ENCODE measurements around the gene PPP3CA.

The PPP3CA gene

DNA sequence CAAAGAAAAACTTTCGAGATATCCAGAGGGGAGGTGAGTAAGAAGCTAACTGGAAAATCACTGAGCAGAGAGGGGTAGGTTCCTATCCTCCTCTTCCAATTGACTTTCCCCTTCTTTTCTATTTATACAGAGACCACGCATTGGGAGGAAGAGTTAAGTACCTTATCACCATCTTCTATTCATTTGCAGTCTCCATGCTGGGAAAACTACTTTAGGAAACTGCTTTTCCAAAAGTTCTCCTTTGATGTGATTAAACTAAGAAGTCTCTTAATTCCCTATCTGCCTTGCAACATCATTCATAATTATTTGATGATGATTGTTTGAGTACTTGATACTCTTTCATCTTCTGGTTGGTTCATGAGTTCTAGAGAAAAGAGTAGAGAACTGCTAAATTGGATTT, 306.6 kb downstream of the PPP3CA start:
- Histone ChIP-seq H3K27ac (ENCODE audit: low read depth, low read length, poor library complexity, severe bottlenecking) (no peak overlapping the region), H3K9me3 (ENCODE audit: low read length) (no peaks in the 10 kb centered on the region), H3K4me1 (ENCODE audit: insufficient read depth, low read length, severe bottlenecking) (no peaks in the 10 kb centered on the region), H2AFZ (ENCODE audit: low read length) (no peak overlapping the region), H3K36me3 (ENCODE audit: insufficient read depth, low read length) (peaks cover 12% of the 10 kb centered on the region; the same call in 1 of the 2 replicates), H4K20me1 (ENCODE audit: insufficient read depth, low read length) (no peaks in the 10 kb centered on the region), H3K9me2 (ENCODE audit: low read depth, low read length) (no peaks in the 10 kb centered on the region), H3K79me2 (ENCODE audit: insufficient read depth, low read length) (no peaks in the 10 kb centered on the region), H3K9ac (ENCODE audit: low read length) (no peak overlapping the region), H3F3A (ENCODE audit: insufficient read depth, low read length) (no peaks in the 10 kb centered on the region), H3K4me2 (ENCODE audit: low read length) (no peak overlapping the region), H3K4me3 (ENCODE audit: low read depth, low read length, poor library complexity, severe bottlenecking) (no peak overlapping the region), H3K27me3 (ENCODE audit: insufficient read depth, low read length) (no peaks in the 10 kb centered on the region)
- TF ChIP-seq EZH2 (IDR thresholded peaks at IDR 0.05; ENCODE audit: borderline replicate concordance, low read length) = no peak
- TF ChIP-seq, protein P1, sequence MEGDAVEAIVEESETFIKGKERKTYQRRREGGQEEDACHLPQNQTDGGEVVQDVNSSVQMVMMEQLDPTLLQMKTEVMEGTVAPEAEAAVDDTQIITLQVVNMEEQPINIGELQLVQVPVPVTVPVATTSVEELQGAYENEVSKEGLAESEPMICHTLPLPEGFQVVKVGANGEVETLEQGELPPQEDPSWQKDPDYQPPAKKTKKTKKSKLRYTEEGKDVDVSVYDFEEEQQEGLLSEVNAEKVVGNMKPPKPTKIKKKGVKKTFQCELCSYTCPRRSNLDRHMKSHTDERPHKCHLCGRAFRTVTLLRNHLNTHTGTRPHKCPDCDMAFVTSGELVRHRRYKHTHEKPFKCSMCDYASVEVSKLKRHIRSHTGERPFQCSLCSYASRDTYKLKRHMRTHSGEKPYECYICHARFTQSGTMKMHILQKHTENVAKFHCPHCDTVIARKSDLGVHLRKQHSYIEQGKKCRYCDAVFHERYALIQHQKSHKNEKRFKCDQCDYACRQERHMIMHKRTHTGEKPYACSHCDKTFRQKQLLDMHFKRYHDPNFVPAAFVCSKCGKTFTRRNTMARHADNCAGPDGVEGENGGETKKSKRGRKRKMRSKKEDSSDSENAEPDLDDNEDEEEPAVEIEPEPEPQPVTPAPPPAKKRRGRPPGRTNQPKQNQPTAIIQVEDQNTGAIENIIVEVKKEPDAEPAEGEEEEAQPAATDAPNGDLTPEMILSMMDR (IDR thresholded peaks at IDR 0.05; ENCODE audit: low read length) = no peak

GRCh38 chr4:101039367-101039766, 308.0 kb downstream of the PPP3CA start:
- H3F3A ChIP-seq (ENCODE audit: insufficient read depth, low read length) = no peaks in the 10 kb centered on the region
- no peak for TF ChIP-seq EZH2 (IDR thresholded peaks at IDR 0.05; ENCODE audit: borderline replicate concordance, low read length)
- TF ChIP-seq, protein P1 (IDR thresholded peaks at IDR 0.05; ENCODE audit: low read length) = no peak
- no peaks in the 10 kb centered on the region for H3K4me1 ChIP-seq (ENCODE audit: insufficient read depth, low read length, severe bottlenecking)

DNA sequence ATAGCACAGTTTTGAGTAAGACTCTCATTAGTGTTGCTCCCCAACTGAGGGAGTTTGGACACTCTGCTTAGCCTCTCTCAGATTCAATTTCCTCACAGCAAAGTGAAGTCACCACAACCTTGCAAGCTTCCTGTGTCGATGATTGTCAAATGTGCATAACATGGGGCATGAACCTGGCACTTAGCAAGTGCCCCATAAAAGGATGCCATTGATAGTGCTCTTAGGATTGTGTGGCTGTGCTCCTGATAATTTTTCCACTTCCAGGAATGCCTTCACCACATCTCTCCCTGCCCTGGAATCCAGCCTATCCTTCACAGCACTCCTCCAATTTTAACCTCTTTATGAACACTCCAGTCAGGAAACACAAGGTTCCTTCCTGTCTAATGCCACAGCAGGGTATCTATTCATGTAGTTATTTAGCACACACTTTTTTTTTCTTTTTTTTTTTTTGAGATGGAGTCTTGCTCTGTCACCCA, 309.4 kb downstream of the PPP3CA start:
- no peak overlapping the region for H2AFZ ChIP-seq (ENCODE audit: low read length)

More at GRCh38 chr4:101039367-101039766, 308.0 kb downstream of the PPP3CA start:
- no peak overlapping the region for H3K4me3 ChIP-seq (ENCODE audit: low read depth, low read length, poor library complexity, severe bottlenecking)
- no peaks in the 10 kb centered on the region for H3K27me3 ChIP-seq (ENCODE audit: insufficient read depth, low read length)
- H3K79me2 ChIP-seq (ENCODE audit: insufficient read depth, low read length) = no peaks in the 10 kb centered on the region
- H3K36me3 ChIP-seq (ENCODE audit: insufficient read depth, low read length) = peaks cover 12% of the 10 kb centered on the region; the same call in 1 of the 2 replicates
- H3K9ac ChIP-seq (ENCODE audit: low read length) = no peak overlapping the region
- no peak overlapping the region for H3K27ac ChIP-seq (ENCODE audit: low read depth, low read length, poor library complexity, severe bottlenecking)
- no peak overlapping the region for H2AFZ ChIP-seq (ENCODE audit: low read length)
- no peaks in the 10 kb centered on the region for H4K20me1 ChIP-seq (ENCODE audit: insufficient read depth, low read length)
- H3K9me2 ChIP-seq (ENCODE audit: low read depth, low read length) = no peaks in the 10 kb centered on the region
- no peaks in the 10 kb centered on the region for H3K9me3 ChIP-seq (ENCODE audit: low read length)
- no peak overlapping the region for H3K4me2 ChIP-seq (ENCODE audit: low read length)

More for the DNA sequence above, 309.4 kb downstream of the PPP3CA start:
- H3K4me1 ChIP-seq (ENCODE audit: insufficient read depth, low read length, severe bottlenecking) = no peaks in the 10 kb centered on the region
- TF ChIP-seq EZH2 (IDR thresholded peaks at IDR 0.05; ENCODE audit: borderline replicate concordance, low read length) = no peak
- TF ChIP-seq, protein P1 (IDR thresholded peaks at IDR 0.05; ENCODE audit: low read length) = no peak
- H3F3A ChIP-seq (ENCODE audit: insufficient read depth, low read length) = no peaks in the 10 kb centered on the region
- no peak overlapping the region for H3K27ac ChIP-seq (ENCODE audit: low read depth, low read length, poor library complexity, severe bottlenecking)
- no peaks in the 10 kb centered on the region for H3K79me2 ChIP-seq (ENCODE audit: insufficient read depth, low read length)
- H3K27me3 ChIP-seq (ENCODE audit: insufficient read depth, low read length) = no peaks in the 10 kb centered on the region
- H4K20me1 ChIP-seq (ENCODE audit: insufficient read depth, low read length) = no peaks in the 10 kb centered on the region
- H3K9ac ChIP-seq (ENCODE audit: low read length) = no peak overlapping the region
- H3K9me2 ChIP-seq (ENCODE audit: low read depth, low read length) = no peaks in the 10 kb centered on the region
- H3K36me3 ChIP-seq (ENCODE audit: insufficient read depth, low read length) = peaks cover 12% of the 10 kb centered on the region; the same call in 1 of the 2 replicates
- no peak overlapping the region for H3K4me3 ChIP-seq (ENCODE audit: low read depth, low read length, poor library complexity, severe bottlenecking)
- no peaks in the 10 kb centered on the region for H3K9me3 ChIP-seq (ENCODE audit: low read length)
- no peak overlapping the region for H3K4me2 ChIP-seq (ENCODE audit: low read length)
